ENCODE measurements around the gene OTUD5. TPM values are rescaled to one million over a fixed set of nuclear protein-coding genes. Genes with fewer than 3 reads are reported as not detected.
"Not testable (repeated sequence)": the region's sequence is repeated elsewhere in the genome, so short reads cannot be mapped to it uniquely, and the experiment has no call there.

The OTUD5 gene, protein sequence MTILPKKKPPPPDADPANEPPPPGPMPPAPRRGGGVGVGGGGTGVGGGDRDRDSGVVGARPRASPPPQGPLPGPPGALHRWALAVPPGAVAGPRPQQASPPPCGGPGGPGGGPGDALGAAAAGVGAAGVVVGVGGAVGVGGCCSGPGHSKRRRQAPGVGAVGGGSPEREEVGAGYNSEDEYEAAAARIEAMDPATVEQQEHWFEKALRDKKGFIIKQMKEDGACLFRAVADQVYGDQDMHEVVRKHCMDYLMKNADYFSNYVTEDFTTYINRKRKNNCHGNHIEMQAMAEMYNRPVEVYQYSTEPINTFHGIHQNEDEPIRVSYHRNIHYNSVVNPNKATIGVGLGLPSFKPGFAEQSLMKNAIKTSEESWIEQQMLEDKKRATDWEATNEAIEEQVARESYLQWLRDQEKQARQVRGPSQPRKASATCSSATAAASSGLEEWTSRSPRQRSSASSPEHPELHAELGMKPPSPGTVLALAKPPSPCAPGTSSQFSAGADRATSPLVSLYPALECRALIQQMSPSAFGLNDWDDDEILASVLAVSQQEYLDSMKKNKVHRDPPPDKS
- 19.8 TPM for total RNA-seq
- long read RNA-seq, transcript OTUD5-202 (9 exons, 2,692 nt) = major isoform, 5 of 12 reads
- long read RNA-seq, partial matches to known transcripts = 1 of 12 reads
- long read RNA-seq, other reads (novel, unspliced or antisense) = 2 of 12 reads

DNA sequence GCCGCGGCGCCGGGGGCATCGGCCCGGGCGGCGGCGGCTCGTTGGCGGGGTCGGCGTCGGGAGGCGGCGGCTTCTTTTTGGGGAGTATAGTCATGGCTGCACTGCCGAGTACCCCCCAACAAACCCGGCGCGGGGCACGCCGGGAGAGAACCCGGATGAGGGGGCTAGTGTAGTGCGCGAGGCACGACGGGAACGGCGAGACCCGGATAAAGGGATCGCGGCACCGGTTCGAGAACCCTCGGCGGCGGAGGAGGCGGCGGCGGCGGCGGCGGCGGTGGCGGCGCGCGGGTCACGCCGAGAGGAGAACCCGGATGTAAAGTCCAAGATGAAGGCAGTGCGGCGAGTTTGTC is at the start of gene OTUD5:
OTUD5 (minus strand) TSS at position 131 of the 350 bp plus-strand sequence; CDS start at position 94, 37 bp downstream.
- DNase-seq (ENCODE audit: missing footprints) = peak; percentile 74
- intact Hi-C loops (cut with DNase I) = loop anchor here (5.0 kb wide), 3 partner anchors 40 to 155 kb away; partner anchors contain the start of genes HDAC6, PIM2 and TFE3
- no peak for ATAC-seq

DNA sequence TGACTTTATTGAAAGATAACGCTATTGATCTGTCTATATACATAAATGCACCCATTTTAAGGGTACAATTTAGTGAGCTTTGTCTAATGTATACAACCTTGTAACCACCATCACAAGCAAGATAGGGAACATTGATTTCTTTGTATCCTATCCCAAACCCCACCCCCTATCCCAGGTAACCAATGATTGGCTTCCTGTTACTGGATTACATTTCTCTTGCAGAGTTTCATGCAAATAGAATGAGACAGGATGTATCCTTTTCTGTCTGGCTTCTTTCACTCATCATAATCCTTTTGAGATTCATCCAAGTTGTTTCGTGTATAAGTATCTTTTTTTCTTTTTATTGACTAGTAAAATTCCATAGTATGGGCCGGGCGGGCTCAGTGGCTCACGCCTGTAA is 46.3 kb upstream of the OTUD5 start:
- intact Hi-C loops (cut with DNase I) = loop anchor here (5.0 kb wide), 1 partner anchor 39 kb away; the partner anchor contains the start of gene TFE3
- no peak for ATAC-seq

DNA sequence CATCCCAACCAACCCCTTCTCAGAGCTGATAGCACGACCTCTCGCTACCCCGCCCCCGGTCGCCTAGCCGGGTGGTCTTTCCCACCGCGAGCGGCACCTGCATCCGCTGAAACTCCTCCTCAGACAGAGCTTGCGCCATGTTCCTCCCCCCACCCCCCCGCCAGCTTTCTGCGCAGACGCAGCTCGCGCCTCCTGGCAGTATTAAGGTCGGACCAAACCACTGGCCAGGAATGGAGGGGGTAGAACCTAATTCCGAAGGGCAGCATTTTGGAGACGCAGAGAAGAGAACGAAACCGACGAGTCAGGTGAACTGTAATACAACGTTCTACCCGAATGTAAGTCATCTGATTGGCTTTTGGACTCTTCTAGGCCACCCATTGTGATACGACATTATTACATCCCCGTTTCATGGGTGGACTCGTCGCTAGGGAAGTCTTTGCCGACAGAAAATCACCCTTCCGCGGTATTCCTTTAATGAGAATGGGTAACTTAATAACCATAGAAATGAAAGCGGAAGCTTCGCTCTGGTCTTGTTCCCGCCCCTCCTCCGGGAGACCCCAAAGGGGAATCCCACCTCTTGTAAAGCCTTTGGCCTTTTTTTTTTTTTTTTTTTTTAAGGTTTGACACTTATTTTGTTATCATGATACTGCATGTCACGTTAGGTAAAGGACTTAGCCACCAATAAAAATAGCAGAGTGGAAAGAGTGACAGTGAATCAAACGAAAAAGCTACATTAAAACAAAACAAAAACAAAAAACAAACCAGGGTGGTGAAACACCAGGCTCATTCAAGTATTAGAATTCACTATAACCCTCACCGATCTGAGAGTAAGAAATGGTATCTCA is 44.9 kb upstream of the OTUD5 start, which contains the start of gene GRIPAP1:
GRIPAP1 (minus strand) TSS at position 174 of the 845 bp plus-strand sequence; CDS start at position 139, 35 bp downstream.
- intact Hi-C loops (cut with DNase I) = loop anchor here (5.0 kb wide), 1 partner anchor 40 kb away; the partner anchor contains the start of gene TFE3
- ATAC-seq = peak; percentile 93

More for the DNA sequence above, 46.3 kb upstream of the OTUD5 start:
- DNase-seq (ENCODE audit: missing footprints) = no peak

DNA sequence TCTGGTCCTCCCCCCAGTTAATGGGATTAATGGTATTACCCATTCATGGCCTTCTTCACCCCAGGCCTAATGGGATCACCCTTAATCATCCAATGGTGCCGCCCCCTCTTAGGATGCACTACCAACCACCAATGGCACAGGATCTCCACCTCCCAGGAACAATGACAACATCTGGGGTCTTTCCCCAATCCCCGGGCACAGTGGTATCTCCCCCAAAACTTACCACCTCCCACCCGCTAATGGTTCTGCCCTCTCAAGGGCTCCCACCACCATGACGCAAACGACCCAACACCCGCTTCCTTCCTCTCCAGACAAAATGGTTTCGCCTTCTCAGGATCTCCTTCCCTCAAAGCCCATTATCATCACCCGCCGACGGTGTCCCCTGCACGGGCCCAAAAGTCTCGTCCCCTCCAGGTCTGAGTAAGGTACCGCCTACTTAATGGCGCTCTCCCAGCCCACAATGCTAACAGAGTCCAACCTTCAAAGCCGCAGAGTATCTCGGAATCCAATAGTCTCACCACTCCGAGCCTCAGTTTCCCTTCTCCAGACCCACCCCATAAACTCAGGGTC is 44.2 kb upstream of the OTUD5 start:
- intact Hi-C loops (cut with DNase I) = loop anchor here (5.0 kb wide), 1 partner anchor 41 kb away; the partner anchor contains the start of gene TFE3
- ATAC-seq = peak; percentile 19
- DNase-seq (ENCODE audit: missing footprints) = no peak

More for the DNA sequence above, 44.9 kb upstream of the OTUD5 start, which contains the start of gene GRIPAP1:
- DNase-seq (ENCODE audit: missing footprints) = peak; percentile 83

DNA sequence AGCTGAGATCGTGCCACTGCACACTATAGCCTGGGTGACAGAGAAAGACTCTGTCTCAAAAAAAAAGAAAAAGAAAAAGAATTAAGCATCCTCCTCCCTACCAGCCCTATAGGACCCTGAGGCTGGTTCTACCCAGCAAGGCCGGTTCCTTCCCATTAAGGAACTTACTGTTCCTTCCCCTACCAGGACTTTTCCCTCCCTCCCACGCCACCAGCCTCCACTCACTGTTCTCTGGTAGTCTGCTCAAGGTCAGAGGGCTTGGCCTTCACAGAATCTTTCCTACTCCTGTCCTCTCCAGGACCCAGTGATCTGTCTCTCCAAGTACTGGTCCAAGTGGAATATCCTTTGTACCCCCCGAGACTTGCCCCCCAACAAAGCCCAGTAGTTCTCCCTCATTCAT is 43.2 kb upstream of the OTUD5 start:
- DNase-seq (ENCODE audit: missing footprints) (no peak), ATAC-seq (no peak)
- intact Hi-C loops (cut with DNase I) = loop anchor here (5.0 kb wide), 1 partner anchor 42 kb away; the partner anchor contains the start of gene TFE3

DNA sequence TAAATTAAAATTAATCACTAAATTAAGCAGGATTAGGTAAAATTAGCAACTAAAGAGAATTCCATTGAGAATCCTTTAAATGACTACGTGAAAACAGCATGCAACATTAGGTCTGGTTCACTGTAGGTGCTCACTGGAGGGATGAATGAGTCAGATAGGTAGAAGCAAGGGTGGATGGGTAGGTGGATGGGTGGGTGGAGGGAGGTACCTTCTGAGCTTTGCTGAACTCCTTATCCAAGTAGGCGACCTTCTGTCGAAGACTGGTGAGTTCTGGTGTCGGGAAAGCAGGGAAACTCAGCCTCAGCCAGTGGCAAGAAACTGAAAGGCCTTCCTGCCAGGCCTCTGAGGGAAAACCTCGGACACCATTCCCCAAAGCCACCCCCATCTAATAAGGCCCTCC is 41.6 kb upstream of the OTUD5 start:
- DNase-seq (ENCODE audit: missing footprints) = no peak
- intact Hi-C loops (cut with DNase I) = no loop called here
- ATAC-seq = no peak

DNA sequence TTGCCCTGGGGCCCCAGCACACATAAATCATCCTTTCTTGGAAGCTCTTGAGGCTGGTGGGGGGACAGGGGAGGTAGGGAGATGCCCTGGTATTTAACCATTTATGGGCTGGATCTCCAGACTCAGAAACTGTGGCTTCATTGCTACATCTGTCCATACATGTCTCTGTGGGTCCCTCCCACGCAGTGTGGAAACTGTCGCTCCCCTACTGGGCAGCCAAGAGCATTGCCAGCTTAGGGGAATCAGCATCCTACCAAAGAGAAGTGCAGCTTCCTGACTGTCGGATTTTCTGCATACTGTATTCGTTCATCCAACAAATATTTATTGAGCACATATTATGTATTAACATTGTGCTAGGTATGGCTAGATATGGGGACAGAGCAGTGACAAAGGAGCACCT is 41.0 kb upstream of the OTUD5 start:
- ATAC-seq (no peak), DNase-seq (ENCODE audit: missing footprints) (no peak)
- intact Hi-C loops (cut with DNase I) = no loop called here

DNA sequence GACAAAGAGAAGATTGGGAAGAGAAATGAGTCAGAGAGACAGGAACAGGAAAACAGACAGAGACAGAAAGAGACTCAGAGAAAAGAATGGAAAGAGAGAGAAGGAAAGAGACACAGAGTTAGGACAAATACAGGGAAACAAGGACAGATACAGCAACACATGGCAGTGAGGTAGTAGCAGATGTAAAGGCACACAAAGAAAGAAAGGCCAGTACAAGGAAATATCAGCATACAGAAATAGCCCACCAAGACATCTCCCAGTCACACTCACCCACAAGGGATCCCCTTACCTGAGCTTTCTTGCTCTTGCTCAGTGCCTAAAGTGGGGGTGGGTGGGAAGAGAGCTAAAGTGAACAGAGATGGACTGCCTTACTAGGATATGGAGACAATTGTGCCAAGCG is 40.5 kb upstream of the OTUD5 start:
- ATAC-seq (no peak), DNase-seq (ENCODE audit: missing footprints) (no peak)
- intact Hi-C loops (cut with DNase I) = no loop called here

DNA sequence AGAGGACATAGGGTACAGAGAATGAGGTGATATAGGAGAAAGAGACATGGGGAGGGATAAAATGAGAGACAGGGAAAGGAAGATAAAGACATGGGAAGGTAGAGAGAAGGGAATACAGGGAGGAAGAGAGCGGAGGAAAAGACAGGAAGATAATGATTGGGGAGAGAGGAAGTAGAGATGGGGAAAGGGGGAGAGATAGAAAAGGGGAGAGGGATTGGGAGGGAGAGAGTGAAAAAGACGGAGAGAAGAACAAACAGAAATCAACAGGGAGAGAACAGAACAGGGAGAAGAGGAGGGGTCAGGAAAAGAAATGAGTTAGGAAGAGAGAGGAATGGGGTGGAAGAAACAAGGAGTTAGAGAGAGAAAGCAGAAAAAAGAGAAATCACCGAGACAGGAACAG is 40.0 kb upstream of the OTUD5 start:
- DNase-seq (ENCODE audit: missing footprints) (no peak), ATAC-seq (no peak)
- intact Hi-C loops (cut with DNase I) = no loop called here

DNA sequence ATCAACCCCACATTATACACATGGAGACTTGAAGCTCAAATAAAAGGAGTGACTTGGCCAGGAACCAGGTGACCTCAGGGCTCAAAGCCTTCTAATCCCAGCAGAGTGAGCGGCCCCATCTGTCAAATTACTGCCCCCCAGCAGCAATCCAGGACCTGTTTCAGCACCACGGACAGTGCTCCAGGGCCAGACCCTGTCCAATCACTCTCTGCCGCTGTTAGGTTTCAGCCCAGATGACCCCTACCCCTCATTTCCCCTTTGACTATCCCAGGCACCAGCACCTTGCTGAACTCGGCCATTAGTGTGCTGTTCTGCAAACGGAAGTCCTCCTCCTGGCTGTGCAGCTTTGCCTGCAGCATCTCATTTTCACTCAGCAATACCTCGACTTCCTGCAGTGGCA is 39.6 kb upstream of the OTUD5 start:
- intact Hi-C loops (cut with DNase I) = no loop called here
- ATAC-seq (no peak), DNase-seq (ENCODE audit: missing footprints) (no peak)

DNA sequence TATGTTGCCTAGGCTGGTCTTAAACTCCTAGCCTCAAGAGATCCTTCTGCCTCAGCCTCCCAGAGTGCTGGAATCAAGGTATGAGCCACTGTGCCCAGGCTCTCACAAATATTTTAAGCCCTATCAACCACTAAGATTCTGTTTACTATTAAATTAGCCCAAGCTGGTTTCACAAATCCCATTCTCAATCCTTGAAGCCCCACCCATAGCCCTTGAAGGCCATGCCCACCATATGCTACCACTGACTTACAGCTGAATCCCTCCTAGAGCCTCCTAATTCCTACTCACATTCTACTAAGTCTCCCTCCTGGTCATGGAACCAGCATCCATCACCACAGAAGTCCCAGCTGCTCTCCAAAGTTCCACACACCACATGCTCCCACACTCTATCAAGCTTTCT is 34.9 kb upstream of the OTUD5 start:
- no peak for ATAC-seq
- intact Hi-C loops (cut with DNase I) = no loop called here
- no peak for DNase-seq (ENCODE audit: missing footprints)

DNA sequence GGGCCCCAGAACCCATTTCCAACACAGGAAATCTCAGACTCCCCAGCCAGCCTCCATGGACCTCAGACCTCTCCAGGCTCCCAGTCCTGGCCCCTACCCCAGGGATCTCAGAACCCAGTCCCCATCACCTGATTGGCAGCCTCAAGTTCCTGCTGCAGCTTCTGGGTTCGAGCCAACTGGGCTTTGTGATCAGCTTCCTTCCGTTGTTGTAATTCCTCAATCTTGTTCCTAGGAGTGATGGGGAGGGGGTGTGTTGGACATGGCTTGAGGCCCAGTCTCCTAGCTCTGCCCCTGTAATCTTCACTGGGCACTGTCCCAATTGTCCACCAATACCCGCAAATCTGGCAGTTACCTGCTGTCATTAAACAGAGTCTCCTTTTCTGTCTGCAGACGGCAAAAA is 32.1 kb upstream of the OTUD5 start:
- intact Hi-C loops (cut with DNase I) = loop anchor here (10.0 kb wide), 1 partner anchor 45 kb away; no protein-coding TSS in a partner anchor
- DNase-seq (ENCODE audit: missing footprints) = no peak
- ATAC-seq = no peak

DNA sequence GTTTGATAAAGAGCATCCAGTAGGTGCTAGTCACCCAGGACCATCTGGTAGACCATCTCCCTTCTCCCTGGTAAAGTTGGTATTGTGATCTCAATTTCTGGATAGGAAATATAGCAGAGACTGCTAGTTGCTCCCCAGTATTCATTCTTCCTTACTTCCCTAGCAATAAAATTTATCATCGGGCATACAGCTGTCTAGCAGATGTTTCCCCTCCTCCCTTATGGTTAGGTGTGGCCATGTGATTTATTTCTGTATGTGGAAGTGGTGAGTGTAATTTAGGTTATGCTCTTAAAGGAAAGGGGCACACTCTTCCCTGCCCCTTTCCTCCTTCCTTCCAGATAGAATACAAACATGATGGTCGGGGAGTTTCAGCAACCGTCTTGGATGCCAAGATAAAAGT is 26.5 kb upstream of the OTUD5 start:
- intact Hi-C loops (cut with DNase I) = loop anchor here (10.0 kb wide), 1 partner anchor 51 kb away; no protein-coding TSS in a partner anchor
- no peak for DNase-seq (ENCODE audit: missing footprints)

DNA sequence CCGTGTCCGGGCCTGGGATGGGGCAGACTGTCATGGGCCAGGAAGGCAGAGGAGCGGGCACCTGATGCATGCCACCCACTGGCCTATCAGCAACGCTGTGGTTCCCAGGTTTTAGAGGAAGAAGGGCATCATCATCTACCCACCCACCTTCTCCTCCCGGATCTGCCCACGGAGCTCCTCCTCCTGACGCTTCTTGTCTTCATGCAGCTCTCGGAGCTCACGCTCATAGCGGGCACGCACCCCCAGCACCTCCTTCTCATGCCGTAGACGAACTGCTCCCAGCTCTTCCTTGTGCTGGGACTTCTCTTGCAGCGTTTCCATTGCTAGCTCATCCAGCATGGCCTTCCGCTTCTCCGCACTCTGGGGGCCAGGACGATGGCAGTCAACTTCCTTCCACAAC is 25.7 kb upstream of the OTUD5 start:
- ATAC-seq (no peak), DNase-seq (ENCODE audit: missing footprints) (no peak)
- intact Hi-C loops (cut with DNase I) = loop anchor here (10.0 kb wide), 1 partner anchor 52 kb away; no protein-coding TSS in a partner anchor

More for the DNA sequence above, 26.5 kb upstream of the OTUD5 start:
- no peak for ATAC-seq

DNA sequence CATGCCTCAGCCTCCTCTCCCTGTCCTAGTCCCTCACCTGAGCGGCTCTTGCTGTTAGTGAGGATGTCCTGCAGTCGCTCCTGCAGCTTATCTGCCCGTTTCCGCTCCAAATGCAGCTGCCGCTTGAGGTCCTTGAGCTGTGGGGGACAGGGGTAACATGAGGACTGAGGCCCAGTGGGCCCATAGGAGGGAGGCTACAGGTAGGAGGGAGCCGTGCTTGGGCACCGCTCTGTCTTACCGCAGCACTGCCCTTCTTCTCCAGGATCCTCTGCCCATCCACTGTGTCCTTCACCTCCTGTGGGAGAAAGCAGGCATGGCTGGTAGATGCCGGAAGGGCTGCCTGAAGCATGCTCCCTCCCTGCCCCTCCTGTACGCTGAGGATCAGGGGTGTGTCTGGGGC is 23.8 kb upstream of the OTUD5 start:
- intact Hi-C loops (cut with DNase I) = loop anchor here (10.0 kb wide), 1 partner anchor 54 kb away; no protein-coding TSS in a partner anchor
- DNase-seq (ENCODE audit: missing footprints) = no peak
- ATAC-seq = no peak

DNA sequence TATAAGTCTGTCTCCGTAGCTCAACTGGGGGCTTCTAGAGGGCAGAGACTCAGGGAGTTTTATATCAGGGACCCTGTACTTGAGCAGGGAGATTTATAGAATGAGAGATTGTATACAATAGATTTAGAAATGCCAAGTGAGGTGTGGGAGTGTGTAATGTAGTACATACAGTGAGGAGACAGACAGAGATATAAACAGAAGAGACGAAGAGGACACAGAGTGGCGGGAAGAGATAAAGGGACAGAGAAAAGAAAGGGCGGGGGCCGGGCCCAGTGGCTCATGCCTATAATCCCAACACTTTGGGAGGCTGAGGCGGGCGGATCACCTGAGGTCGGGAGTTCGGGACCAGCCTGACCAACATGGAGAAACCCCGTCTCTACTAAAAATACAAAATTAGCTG is 22.9 kb upstream of the OTUD5 start:
- intact Hi-C loops (cut with DNase I) = loop anchor here (10.0 kb wide), 1 partner anchor 54 kb away; no protein-coding TSS in a partner anchor
- not testable (repeated sequence) for ATAC-seq; DNase-seq (ENCODE audit: missing footprints)

DNA sequence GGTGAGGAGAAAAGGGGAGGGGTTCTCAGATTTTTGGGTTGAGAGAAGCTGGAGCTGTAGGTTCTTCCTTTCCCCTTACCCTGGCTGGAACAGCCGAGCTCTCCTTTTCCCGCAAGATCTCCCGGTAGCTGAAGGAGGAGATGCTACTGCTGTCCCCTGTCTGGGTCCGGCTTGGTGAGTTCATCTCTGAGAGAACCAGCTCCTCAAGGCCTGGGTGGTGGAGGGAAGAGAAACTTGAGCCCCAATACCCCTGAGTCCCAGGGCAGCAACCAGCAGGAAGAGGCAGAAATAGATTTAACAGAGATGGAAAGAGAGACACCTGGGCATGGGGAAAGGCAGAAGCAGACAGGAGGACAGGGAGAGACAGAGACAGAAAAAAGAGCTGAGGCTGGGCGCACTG is 20.8 kb upstream of the OTUD5 start:
- intact Hi-C loops (cut with DNase I) = no loop called here
- ATAC-seq (no peak), DNase-seq (ENCODE audit: missing footprints) (no peak)

DNA sequence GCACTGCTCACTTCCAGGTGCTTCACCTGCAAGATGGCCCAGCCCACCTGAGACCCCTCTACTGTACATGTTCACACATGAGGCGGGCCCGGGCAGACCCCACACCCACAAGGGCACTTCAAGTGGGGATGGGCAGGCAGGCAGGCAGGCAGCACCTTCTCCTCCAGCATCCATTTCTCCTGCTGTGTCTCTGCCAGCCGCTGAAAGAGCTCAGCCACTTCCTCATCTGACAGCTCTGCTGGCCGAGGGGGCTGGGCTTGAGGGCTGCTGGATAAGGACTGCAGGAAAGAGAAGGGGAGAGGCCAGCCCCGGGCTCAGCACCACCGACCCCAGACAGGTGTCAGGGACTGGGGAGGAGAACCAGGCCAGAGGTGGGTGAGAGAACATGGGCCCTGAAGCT is 18.7 kb upstream of the OTUD5 start:
- intact Hi-C loops (cut with DNase I) = no loop called here
- no peak for ATAC-seq

More for the DNA sequence above, 18.7 kb upstream of the OTUD5 start:
- no peak for DNase-seq (ENCODE audit: missing footprints)
